Left kidney (tissue), 2 donors: ENCODE measurements around the gene IFI27L1. TPM values are rescaled to one million over a fixed set of nuclear protein-coding genes. Genes with fewer than 3 reads are reported as not detected.
"Not testable (repeated sequence)": the region's sequence is repeated elsewhere in the genome, so short reads cannot be mapped to it uniquely, and the experiment has no call there.

Experiments
- DNase-seq: peaks from one replicate; pipeline ENCODE4 v3.0.0-alpha.2; 2013
- polyA plus RNA-seq: library from polyadenylated mRNA; unstranded; fragments of 120-200 nt; gene quantifications from one replicate; pipeline ENCODE4 v1.2.1, GENCODE V29; 2013; ENCODE audit not compliant: insufficient read length

The IFI27L1 gene
- polyA plus RNA-seq, 1 donor = 33.8 TPM

GRCh38 chr14:94046696-94047250 is 34.3 kb upstream of the IFI27L1 start:
- DNase-seq = no peak

- no peak for DNase-seq
Observed at GRCh38 chr14:94047581-94047980, 33.5 kb upstream of the IFI27L1 start.

- DNase-seq = no peak
Observed at GRCh38 chr14:94048691-94049624, 32.2 kb upstream of the IFI27L1 start.

GRCh38 chr14:94049625-94050023 is 31.5 kb upstream of the IFI27L1 start:
- DNase-seq = no peak

DNA sequence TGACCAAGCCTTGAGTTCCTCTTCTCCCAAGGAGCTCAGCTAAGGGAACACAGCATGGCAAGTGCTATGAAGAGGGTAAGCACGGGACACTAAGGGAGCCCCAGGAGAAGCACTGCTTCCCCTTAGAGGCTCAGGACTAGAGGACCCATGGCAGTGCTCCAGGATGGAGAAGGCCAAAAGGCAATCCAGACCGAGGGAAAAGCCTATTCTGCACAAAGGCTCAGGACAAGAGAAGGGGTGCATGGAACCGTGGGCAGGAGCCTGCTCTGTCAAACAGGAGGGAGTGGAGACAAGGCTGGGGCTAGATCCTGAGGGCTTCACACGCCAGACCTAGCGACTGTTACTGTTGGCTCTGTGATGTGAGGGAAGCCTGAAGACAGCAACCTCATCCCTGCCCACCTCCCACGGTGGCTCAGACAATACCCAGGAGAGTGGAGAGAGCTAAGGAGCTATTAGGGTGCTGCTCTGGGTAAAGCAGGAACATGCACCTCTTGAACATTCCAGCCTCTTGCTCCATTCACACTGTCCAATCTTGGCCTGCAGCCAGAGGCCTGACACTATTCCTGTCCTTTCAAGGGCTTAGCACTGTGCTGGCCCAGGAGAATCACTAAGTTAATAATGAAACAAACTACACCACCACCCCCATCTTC is 30.8 kb upstream of the IFI27L1 start:
- no peak for DNase-seq

DNA sequence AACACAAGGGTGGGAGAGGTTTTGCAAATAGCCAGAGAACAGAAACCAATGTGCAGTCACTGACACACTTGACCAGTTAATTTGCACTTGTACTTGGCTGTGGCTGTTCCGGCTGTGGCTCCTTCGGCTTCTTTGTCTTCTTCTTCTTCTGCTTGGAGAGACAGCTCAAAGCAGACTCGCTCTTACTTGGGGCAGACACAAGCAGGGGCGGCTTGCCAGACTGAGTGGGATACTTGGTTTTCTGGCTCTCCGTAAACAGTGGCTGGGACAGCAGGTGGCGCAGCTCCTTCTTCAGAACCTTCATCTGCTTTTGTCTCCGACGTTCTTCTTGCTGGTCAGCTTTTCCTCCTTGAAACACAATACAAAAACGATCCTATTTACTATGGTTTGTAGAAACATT is 30.0 kb upstream of the IFI27L1 start:
- no peak for DNase-seq

- no peak for DNase-seq
Observed at GRCh38 chr14:94051779-94052178, 29.3 kb upstream of the IFI27L1 start.

- DNase-seq = no peak
Observed at GRCh38 chr14:94052199-94052598, 28.9 kb upstream of the IFI27L1 start.

DNA sequence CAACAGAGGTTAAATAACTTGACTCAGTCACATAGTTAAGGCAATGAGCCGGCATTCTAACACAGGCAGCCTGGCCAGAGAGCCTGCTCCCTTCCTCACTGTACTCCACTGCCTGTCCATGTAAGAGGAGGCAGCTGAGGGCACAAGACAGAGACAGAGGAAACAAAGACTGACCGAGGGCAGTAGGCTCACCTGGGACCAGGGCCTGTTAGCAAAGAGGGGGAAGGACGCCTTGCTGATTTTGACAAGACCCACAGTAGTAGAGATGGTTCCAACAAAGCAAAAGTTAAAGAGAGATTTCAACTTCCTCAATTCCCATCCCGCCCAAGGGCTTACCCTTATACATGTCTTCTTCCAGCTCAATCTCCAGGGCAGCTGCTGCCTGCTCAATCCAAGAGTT is 28.4 kb upstream of the IFI27L1 start:
- no peak for DNase-seq

GRCh38 chr14:94054401-94054800 is 26.7 kb upstream of the IFI27L1 start:
- no peak for DNase-seq

DNA sequence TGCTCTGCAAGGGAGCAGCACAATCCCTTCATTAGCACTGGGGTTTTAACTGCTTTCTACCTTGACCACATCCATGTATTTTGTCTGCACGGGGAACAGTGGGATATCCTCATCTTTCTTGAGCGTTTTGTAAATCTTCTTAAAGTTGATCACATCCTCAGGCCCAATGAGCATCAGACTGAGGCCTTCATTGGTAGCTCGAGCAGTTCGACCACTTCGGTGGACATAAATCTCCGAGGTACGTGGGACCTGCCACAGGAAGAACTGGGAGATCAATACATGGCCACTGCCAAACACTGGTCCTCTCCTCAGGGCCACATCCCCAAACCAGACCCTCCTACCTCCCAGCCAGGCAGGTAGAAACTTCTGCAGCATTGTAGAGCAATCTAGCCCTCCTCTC is 26.2 kb upstream of the IFI27L1 start:
- DNase-seq = no peak

DNA sequence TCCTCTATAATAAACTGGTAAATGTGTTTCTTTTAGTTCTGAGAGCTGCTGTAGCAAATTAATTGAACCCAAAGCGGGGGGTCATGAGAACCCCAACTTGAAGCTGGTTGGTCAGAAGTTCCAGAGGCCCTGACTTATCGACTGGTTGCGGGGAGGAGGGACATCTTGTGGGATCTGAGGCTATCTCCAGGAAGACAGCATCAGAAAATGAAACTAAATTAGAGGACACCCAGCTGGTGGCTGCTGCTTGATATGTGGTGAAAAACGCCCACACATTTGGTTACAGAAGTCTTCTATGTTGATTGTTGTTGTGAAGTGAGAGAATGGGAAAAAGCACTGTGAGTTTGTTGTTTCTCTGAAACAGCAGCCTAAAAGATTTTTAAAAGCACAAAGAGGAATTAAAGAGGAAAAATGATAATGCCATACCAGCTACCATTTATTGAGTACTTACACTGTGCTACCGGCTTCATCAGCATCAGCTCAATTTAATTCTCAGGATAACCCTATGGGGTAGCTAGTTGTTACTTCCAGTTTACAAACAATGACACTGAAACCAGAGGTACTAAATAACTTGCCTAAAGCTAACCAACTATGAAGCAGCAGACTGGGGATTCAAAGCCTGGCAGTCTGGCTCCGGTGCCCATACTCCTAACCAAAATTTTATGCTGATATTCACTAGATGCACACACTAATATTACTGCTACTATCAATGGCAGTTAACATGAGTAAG is 24.4 kb upstream of the IFI27L1 start:
- DNase-seq = no peak

DNA sequence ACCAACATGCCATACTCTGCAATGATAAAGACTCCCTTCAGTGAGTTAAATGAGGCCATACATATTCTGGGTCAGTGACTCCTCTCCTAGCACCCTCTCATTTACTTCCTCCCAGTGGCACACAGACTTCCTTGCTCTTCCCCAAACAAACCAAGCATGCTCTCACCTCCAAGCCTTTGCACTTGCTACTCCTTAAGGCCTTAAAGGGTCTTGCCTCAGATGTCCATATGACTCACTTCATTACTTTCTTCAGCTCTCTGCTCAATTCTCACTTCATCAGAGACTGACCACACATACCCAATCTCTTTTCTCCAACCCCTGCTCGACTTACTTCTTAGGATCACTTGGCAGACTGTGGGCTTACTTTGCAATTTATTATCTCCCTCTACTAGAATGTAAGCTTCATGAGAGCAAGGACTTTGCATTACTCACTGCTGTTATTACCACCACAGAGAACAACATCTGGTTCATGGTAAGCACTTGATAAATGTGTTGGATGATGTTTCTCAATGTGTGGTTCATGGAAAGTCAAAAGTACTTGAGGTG is 22.9 kb upstream of the IFI27L1 start:
- DNase-seq = no peak

GRCh38 chr14:94058674-94059138 is 22.4 kb upstream of the IFI27L1 start:
- no peak for DNase-seq

- no peak for DNase-seq
Observed at GRCh38 chr14:94059998-94060397, 21.1 kb upstream of the IFI27L1 start.

- DNase-seq = no peak
Observed at GRCh38 chr14:94062344-94062940, 18.7 kb upstream of the IFI27L1 start.

DNA sequence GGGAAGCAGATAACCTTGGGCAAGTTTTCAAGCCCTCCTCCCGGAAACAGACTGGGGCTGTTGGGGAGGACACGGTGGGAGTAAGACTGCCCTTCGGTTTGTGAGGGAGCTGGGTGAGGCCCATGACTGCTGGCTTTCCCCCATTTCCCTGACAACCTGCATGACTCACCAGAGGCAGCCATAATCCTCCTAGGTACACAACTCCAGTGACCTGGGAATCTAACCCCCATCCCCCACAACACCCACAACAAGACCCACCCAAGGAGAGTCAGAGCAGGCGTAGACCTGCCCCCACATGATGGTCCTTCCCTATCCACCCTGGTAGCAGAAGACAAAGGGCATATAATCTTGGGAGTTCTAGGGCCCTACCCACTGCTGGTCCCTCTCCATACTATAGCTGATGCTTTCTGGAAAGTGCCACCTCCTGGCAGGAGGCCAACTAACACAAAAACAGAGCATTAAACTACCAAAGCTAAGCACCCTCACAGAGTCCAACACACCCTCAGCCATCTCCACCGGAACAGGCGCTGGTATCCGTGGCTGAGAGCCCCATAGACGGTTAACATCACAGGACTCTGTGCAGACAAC is 14.9 kb upstream of the IFI27L1 start:
- no peak for DNase-seq

DNA sequence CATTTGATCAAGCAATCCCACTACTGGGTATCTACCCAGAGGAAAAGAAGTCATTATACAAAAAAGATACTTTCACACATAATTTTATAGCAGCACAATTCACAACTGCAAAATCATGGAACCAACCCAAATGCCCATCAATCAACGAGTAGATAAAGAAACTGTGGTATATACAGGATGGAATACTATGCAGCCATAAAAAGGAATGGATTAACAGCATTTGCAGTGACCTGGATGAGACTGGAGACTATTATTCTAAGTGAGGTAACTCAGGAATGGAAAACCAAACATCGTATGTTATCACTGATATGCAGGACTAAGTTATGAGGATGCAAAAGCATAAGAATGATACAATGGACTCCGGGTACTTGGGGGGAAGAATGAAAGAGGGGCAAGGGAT is 9.0 kb upstream of the IFI27L1 start:
- not testable (repeated sequence) for DNase-seq

DNA sequence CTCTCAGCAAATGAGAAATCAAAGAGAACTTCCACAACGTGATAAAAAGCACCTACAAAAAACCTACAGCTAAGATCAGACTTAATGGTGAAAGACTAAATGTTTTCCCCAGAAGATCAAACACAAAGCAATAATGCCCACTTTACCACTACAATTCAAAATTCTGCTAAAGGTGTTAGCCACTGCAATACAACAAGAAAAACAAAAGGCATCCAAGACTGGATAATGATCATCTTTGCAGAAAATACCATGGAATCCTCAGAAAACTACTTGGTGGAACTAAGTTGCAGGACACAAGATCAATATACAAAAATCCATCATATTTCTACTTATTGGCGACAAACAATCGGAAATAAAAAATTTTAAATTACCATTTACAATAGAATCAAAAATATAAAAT is 6.6 kb upstream of the IFI27L1 start:
- DNase-seq = no peak

- no peak for DNase-seq
Observed at GRCh38 chr14:94075008-94075407, 6.1 kb upstream of the IFI27L1 start.

GRCh38 chr14:94077111-94077821 is 3.8 kb upstream of the IFI27L1 start:
- DNase-seq = no peak
